ENCODE measurements around the gene LGALS1.

DNA sequence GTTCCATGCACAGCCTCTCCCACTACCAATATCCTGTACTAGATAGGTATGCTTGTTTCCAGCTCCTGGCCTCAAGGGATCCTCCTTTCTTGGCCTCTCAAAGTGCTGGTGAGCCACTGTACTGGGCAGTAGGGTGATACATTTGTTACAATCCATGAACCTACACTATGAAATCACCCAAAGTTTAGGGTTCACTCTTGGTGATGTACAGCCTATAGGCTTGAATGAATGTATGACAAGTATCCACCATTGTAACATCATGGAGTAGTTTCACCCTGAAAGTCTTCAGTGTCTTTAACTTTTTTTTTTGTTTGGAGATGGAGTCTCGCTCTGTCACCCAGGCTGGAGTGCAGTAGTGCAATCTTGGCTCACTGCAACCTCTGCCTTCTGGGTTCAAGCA is 53.2 kb downstream of the LGALS1 start:
- TF ChIP-seq EZH2 (optimal IDR thresholded peaks at IDR 0.05; ENCODE audit: low read depth, low read length) (no peak), EZH2phosphoT487 (IDR thresholded peaks at IDR 0.05; ENCODE audit: low read length) (no peak)
- TF ChIP-seq, protein P1, sequence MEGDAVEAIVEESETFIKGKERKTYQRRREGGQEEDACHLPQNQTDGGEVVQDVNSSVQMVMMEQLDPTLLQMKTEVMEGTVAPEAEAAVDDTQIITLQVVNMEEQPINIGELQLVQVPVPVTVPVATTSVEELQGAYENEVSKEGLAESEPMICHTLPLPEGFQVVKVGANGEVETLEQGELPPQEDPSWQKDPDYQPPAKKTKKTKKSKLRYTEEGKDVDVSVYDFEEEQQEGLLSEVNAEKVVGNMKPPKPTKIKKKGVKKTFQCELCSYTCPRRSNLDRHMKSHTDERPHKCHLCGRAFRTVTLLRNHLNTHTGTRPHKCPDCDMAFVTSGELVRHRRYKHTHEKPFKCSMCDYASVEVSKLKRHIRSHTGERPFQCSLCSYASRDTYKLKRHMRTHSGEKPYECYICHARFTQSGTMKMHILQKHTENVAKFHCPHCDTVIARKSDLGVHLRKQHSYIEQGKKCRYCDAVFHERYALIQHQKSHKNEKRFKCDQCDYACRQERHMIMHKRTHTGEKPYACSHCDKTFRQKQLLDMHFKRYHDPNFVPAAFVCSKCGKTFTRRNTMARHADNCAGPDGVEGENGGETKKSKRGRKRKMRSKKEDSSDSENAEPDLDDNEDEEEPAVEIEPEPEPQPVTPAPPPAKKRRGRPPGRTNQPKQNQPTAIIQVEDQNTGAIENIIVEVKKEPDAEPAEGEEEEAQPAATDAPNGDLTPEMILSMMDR (IDR thresholded peaks at IDR 0.05; ENCODE audit: low read length) = no peak

Data from MM.1S (cell line).